T-cell (primary cell): ENCODE data around the gene ELMOD1. TPM values are rescaled to one million over a fixed set of nuclear protein-coding genes. Genes with fewer than 3 reads are reported as not detected.

Experiments
- ATAC-seq, 4 experiments: fragments of 200-7000 bp in 3 of 4; fragments of 150-1000 bp in 1 of 4; cut with Tn5 transposase; replicated peaks in 1 of 4; 1 replicate in 3 of 4; 2 replicates in 1 of 4; pipeline ENCODE4 v1.10.0; 2021; ENCODE audit warnings: moderate library complexity in 3 of 4, mild to moderate bottlenecking in 2 of 4, moderate number of reproducible peaks in 1 of 4
- CTCF ChIA-PET, 2 donors: fragments of 300-600 bp; sonication (Branson Sonifier 250); formaldehyde crosslinking; loops; one replicate each; lab custom pipeline; 2022; ENCODE audit warnings: antibody characterized with exemption in 2 of 2; lab: Charles Lee
- POLR2A ChIA-PET, 2 donors: fragments of 300-600 bp; sonication (Branson Sonifier 250); formaldehyde crosslinking; loops; one replicate each; lab custom pipeline; 2022; ENCODE audit warnings: antibody characterized with exemption in 2 of 2; lab: Charles Lee
- DNase-seq, 35 experiments: peaks; one replicate each; pipeline versions ENCODE4 v3.0.0 to v3.0.0-alpha.2; 2013 to 2023
- H3K27ac ChIP-seq: one replicate; pipeline ENCODE4 v1.5.1; 2013; ENCODE audit warnings: low read length
- H3K27me3 ChIP-seq, 2 experiments: replicated peaks in 1 of 2; 1 replicate in 1 of 2; 2 replicates in 1 of 2; pipeline versions ENCODE4 v1.6.1 to v1.7.0; 2013; ENCODE audit warnings: low read length in 1 of 2, mixed read lengths in 1 of 2; ENCODE audit not compliant: control insufficient read depth in 2 of 2, insufficient read depth in 2 of 2; ENCODE audit errors: extremely low read depth in 1 of 2
- H3K36me3 ChIP-seq, 2 donors: 1 replicate in 1 of 2; 2 replicates in 1 of 2; pipeline versions ENCODE4 v1.6.1 to v1.7.0; 2013; ENCODE audit warnings: low read length in 1 of 2; ENCODE audit not compliant: control insufficient read depth in 2 of 2, insufficient read depth in 1 of 2; ENCODE audit errors: extremely low read depth in 1 of 2
- H3K4me1 ChIP-seq, 2 experiments: 1 replicate in 1 of 2; 2 replicates in 1 of 2; pipeline versions ENCODE4 v1.6.1 to v1.7.0; 2013; ENCODE audit warnings: low read length in 2 of 2, mixed read lengths in 1 of 2; ENCODE audit not compliant: insufficient read depth in 2 of 2, control insufficient read depth in 1 of 2; ENCODE audit errors: extremely low read depth in 1 of 2
- H3K4me3 ChIP-seq, 2 donors: 1 replicate in 1 of 2; 2 replicates in 1 of 2; pipeline versions ENCODE4 v1.5.1 to v1.7.0; 2013; ENCODE audit warnings: mild to moderate bottlenecking in 2 of 2, low read length in 1 of 2, moderate library complexity in 1 of 2; ENCODE audit not compliant: control insufficient read depth in 1 of 2; ENCODE audit errors: extremely low read depth in 1 of 2
- H3K9me3 ChIP-seq: 2 replicates; pipeline ENCODE4 v1.7.0; 2013
- H3K27ac Mint-ChIP-seq, 2 donors: one replicate each; pipeline ENCODE4 v1.8.0; 2020 to 2021; ENCODE audit warnings: mild to moderate bottlenecking in 2 of 2, mixed read lengths in 2 of 2
- H3K27me3 Mint-ChIP-seq, 2 donors: one replicate each; pipeline ENCODE4 v1.8.0; 2021 to 2022; ENCODE audit warnings: mixed read lengths in 2 of 2
- H3K36me3 Mint-ChIP-seq: one replicate; pipeline ENCODE4 v1.8.0; 2021; ENCODE audit warnings: mixed read lengths
- H3K4me1 Mint-ChIP-seq, 3 donors: one replicate each; pipeline ENCODE4 v1.8.0; 2020 to 2022; ENCODE audit warnings: mixed read lengths in 3 of 3, mild to moderate bottlenecking in 1 of 3
- H3K4me3 Mint-ChIP-seq, 3 donors: one replicate each; pipeline ENCODE4 v1.8.0; 2020 to 2022; ENCODE audit warnings: mild to moderate bottlenecking in 3 of 3, mixed read lengths in 3 of 3, moderate library complexity in 3 of 3
- H3K9me3 Mint-ChIP-seq, 3 donors: one replicate each; pipeline ENCODE4 v1.8.0; 2020 to 2022; ENCODE audit warnings: mixed read lengths in 3 of 3
- WGBS: methylation state at CpG from one replicate; pipeline ENCODE4 v1.1.5; 2013; ENCODE audit warnings: missing lambda C conversion rate; ENCODE audit not compliant: insufficient coverage; 5-methylcytosine and 5-hydroxymethylcytosine counted together
- total RNA-seq, 35 experiments: library from RNA in 6 of 35; stranded (reverse) in 6 of 35; fragments of 120-200 nt in 1 of 35; gene quantifications; one replicate each; pipeline versions ENCODE4 v1.2.1 to v1.2.4 and lab custom pipeline; 2013 to 2026

ELMOD1 gene
- total RNA-seq, 5 donors from 2014 or later (not counting 1 experiment from before 2014, with no cell fraction given), result not detected

DNA sequence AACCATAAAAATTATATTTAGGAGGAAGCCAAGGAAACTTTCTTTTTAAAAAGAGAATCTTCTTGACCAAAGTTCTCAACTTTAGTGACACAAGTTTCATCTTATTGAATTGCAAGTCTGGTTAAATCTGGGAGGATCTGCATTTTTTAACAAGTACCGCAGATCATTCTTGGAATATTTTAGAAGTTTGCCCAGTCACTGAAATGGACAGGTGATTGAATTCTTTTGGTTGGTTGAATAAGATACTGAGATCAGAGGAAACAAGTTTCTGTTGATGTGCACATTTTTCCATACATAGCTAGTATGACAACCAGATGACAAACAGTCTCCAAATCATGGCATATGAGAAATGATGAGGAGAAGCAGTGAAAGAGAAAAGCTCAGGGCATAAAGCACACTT is 70.7 kb downstream of the ELMOD1 start:
- peaks cover 0 to 2% of the 10 kb centered on the region in 2 experiments for H3K27me3 ChIP-seq
- H3K4me1 Mint-ChIP-seq, result no peaks in the 10 kb centered on the region
- no peaks in the 10 kb centered on the region for H3K9me3 ChIP-seq
- ATAC-seq (no peak), DNase-seq (no peak)
- H3K9me3 Mint-ChIP-seq, result no peaks in the 10 kb centered on the region
- WGBS, result no CpG with 5 or more reads among the region's 1 CpG
- no peaks in the 10 kb centered on the region for H3K4me1 ChIP-seq
- no peaks in the 10 kb centered on the region for H3K36me3 ChIP-seq
- peaks cover 4 to 6% of the 10 kb centered on the region in 2 donors for H3K27me3 Mint-ChIP-seq
- CTCF ChIA-PET, result interaction anchor here in 1 of 2 donors (0.6 kb wide), 1 partner anchor 12 kb away, joined by 3 read pairs; no protein-coding TSS in a partner anchor
- H3K27ac Mint-ChIP-seq, result no peak overlapping the region
- no peak overlapping the region for H3K4me3 Mint-ChIP-seq
- H3K36me3 Mint-ChIP-seq, result no peaks in the 10 kb centered on the region
- no peak overlapping the region for H3K27ac ChIP-seq
- POLR2A ChIA-PET, result no interaction called here
- H3K4me3 ChIP-seq, result no peak overlapping the region

- POLR2A ChIA-PET, result no interaction called here
- H3K36me3 Mint-ChIP-seq, result no peaks in the 10 kb centered on the region
Measured at GRCh38 chr11:107665018-107665417, 74.1 kb downstream of the ELMOD1 start.

GRCh38 chr11:107666911-107667613 is 76.1 kb downstream of the ELMOD1 start:
- no peak for ATAC-seq
- H3K9me3 Mint-ChIP-seq, result no peaks in the 10 kb centered on the region
- CTCF ChIA-PET, result interaction anchor here in 1 of 2 donors (1.2 kb wide), 1 partner anchor 9 kb away, joined by 3 read pairs; no protein-coding TSS in a partner anchor
- Histone ChIP-seq H3K9me3 (no peaks in the 10 kb centered on the region), H3K27ac (no peak overlapping the region), H3K27me3 (peaks cover 0 to 4% of the 10 kb centered on the region in 2 experiments), H3K4me1 (no peaks in the 10 kb centered on the region), H3K36me3 (no peaks in the 10 kb centered on the region), H3K4me3 (no peak overlapping the region)
- DNase-seq, result no peak
- peaks cover 5 to 7% of the 10 kb centered on the region in 2 donors for H3K27me3 Mint-ChIP-seq
- H3K4me1 Mint-ChIP-seq, result no peaks in the 10 kb centered on the region
- no peak overlapping the region for H3K4me3 Mint-ChIP-seq
- H3K27ac Mint-ChIP-seq, result no peak overlapping the region
- POLR2A ChIA-PET, result no interaction called here
- no peaks in the 10 kb centered on the region for H3K36me3 Mint-ChIP-seq
- 71% methylated on average over 2 of the region's 8 CpGs for WGBS

More at GRCh38 chr11:107665018-107665417, 74.1 kb downstream of the ELMOD1 start:
- CTCF ChIA-PET, result no interaction called here
- no peak overlapping the region for H3K4me3 Mint-ChIP-seq
- H3K27ac Mint-ChIP-seq, result no peak overlapping the region
- H3K27ac ChIP-seq, result no peak overlapping the region
- H3K4me1 Mint-ChIP-seq, result no peaks in the 10 kb centered on the region
- H3K9me3 ChIP-seq, result no peaks in the 10 kb centered on the region
- DNase-seq (no peak), ATAC-seq (no peak)
- no peaks in the 10 kb centered on the region for H3K36me3 ChIP-seq
- 92% methylated on average over 9 of the region's 10 CpGs for WGBS
- no peaks in the 10 kb centered on the region for H3K27me3 ChIP-seq
- no peaks in the 10 kb centered on the region for H3K4me1 ChIP-seq
- peaks cover 5 to 7% of the 10 kb centered on the region in 2 donors for H3K27me3 Mint-ChIP-seq
- H3K4me3 ChIP-seq, result no peak overlapping the region
- no peaks in the 10 kb centered on the region for H3K9me3 Mint-ChIP-seq

- Histone ChIP-seq H3K9me3 (no peaks in the 10 kb centered on the region), H3K27ac (no peak overlapping the region), H3K27me3 (peaks cover 0 to 8% of the 10 kb centered on the region in 2 experiments), H3K4me1 (no peaks in the 10 kb centered on the region), H3K36me3 (no peaks in the 10 kb centered on the region), H3K4me3 (no peak overlapping the region)
- H3K27ac Mint-ChIP-seq, result no peak overlapping the region
- H3K4me1 Mint-ChIP-seq, result no peaks in the 10 kb centered on the region
- no peaks in the 10 kb centered on the region for H3K9me3 Mint-ChIP-seq
- no peak for DNase-seq
- no peaks in the 10 kb centered on the region for H3K36me3 Mint-ChIP-seq
- CTCF ChIA-PET, result no interaction called here
- 91% methylated on average over 5 of the region's 11 CpGs for WGBS
- H3K4me3 Mint-ChIP-seq, result no peak overlapping the region
- POLR2A ChIA-PET, result interaction anchor here (0.6 kb wide), 2 partner anchors 8 to 25 kb away, joined by 3 read pairs; no protein-coding TSS in a partner anchor
- no peak for ATAC-seq
- H3K27me3 Mint-ChIP-seq, result peaks cover 8 to 17% of the 10 kb centered on the region in 2 donors
Measured at GRCh38 chr11:107669191-107669740, 78.3 kb downstream of the ELMOD1 start.

DNA sequence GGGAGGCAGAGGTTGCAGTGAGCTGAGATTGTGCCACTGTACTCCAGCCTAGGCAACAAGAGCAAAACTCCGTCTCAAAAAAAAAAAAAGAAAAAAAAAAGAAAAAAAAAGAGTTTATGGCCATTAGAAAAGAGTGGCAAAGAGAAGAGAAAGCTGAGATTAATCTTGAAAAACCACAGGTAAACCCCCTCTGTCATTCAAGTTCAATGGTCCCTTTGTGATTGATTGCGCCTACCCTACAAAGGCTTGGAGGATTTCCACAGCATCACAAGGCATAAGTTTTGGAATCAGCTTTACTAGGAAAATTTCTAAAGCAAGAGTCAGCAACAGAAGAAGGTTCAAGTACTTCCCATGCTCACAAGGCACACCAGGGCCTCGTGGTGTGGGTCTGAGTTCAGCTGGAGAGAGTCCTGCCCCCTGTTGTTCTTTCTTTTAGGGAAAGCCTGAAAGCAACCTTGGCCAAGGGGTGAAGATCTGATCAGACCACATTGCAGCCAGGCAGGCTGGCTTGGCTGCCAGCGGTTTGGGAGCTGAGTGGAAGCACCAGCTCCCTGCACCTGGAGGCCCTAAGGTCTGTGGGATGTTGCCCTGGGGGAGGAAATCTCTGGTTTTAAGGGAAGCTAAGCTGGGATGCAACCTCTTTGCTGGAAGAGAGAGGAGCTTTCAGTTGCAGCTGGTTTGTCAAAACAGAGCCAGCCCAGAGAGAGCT is 79.1 kb downstream of the ELMOD1 start:
- H3K4me1 Mint-ChIP-seq, result no peaks in the 10 kb centered on the region
- H3K27me3 Mint-ChIP-seq, result peaks cover 5 to 20% of the 10 kb centered on the region in 2 donors
- ATAC-seq (no peak), DNase-seq (no peak)
- H3K36me3 ChIP-seq, result no peaks in the 10 kb centered on the region
- 37% methylated on average over 2 of the region's 4 CpGs for WGBS
- H3K27ac ChIP-seq, result no peak overlapping the region
- CTCF ChIA-PET, result interaction anchor here (0.5 to 1.8 kb wide), 4 partner anchors 11 to 247 kb away, joined by 4 to 5 read pairs (median 4); no protein-coding TSS in a partner anchor
- H3K27me3 ChIP-seq, result peaks cover 0 to 8% of the 10 kb centered on the region in 2 experiments
- no peak overlapping the region for H3K27ac Mint-ChIP-seq
- POLR2A ChIA-PET, result no interaction called here
- H3K4me3 ChIP-seq, result no peak overlapping the region
- no peak overlapping the region for H3K4me3 Mint-ChIP-seq
- H3K36me3 Mint-ChIP-seq, result no peaks in the 10 kb centered on the region
- no peaks in the 10 kb centered on the region for H3K9me3 ChIP-seq
- H3K9me3 Mint-ChIP-seq, result no peaks in the 10 kb centered on the region
- no peaks in the 10 kb centered on the region for H3K4me1 ChIP-seq

DNA sequence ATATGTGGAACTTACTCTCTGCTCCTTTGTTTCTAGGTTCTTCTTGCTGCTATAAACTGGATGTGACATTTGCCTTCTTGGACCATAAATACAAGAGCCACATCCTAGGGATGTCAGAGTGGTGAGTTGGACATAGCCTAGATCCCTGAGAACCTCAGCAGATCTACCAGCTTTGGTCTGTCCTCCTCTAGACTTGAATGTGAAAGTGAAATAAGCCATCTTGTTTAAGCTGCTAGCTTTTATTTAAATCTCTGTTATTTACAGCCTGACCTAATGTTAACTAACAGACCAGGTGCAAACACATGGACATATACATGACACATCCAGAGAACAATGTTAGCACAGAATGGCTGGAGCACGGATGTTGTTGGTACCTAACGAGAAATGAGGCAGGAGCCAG is 85.0 kb downstream of the ELMOD1 start:
- ATAC-seq (no peak), DNase-seq (no peak)
- no CpG with 5 or more reads among the region's 2 CpGs for WGBS
- Histone ChIP-seq H3K36me3 (no peaks in the 10 kb centered on the region), H3K4me1 (no peaks in the 10 kb centered on the region), H3K27me3 (peaks cover 0 to 10% of the 10 kb centered on the region in 2 experiments), H3K9me3 (no peaks in the 10 kb centered on the region), H3K4me3 (no peak overlapping the region), H3K27ac (no peak overlapping the region)
- Mint-ChIP-seq H3K4me1 (no peaks in the 10 kb centered on the region), H3K4me3 (no peak overlapping the region), H3K27ac (no peak overlapping the region), H3K36me3 (no peaks in the 10 kb centered on the region), H3K27me3 (peaks cover 6 to 25% of the 10 kb centered on the region in 2 donors), H3K9me3 (no peaks in the 10 kb centered on the region)
- ChIA-PET POLR2A (interaction anchor here in 1 of 2 donors (0.6 kb wide), 1 partner anchor 75 kb away, joined by 3 read pairs; no protein-coding TSS in a partner anchor), CTCF (interaction anchor here in 1 of 2 donors (0.9 kb wide), 1 partner anchor 14 kb away, joined by 3 read pairs; no protein-coding TSS in a partner anchor)
